Posterior cingulate gyrus (tissue), 11 donors: Measurements from ENCODE around the gene FAM72B.
"Not testable (repeated sequence)": the region's sequence is repeated elsewhere in the genome, so short reads cannot be mapped to it uniquely, and the experiment has no call there.

Experiments used
- DNase-seq, 10 donors: peaks; one replicate each; pipeline versions ENCODE4 v3.0.0 to v3.0.0-alpha.2; 2020 to 2021; ENCODE audit warnings: mixed read lengths in 3 of 10
- intact Hi-C: fragments of 100-400 bp; cut with DNase I; formaldehyde crosslinking; loops from one replicate; pipeline ENCODE4 v1.15.1; 2023

FAM72B gene

GRCh38 chr1:121156958-121157603 is 27.1 kb downstream of the FAM72B start:
- intact Hi-C loops: not testable (repeated sequence)

GRCh38 chr1:121155671-121156358 is 28.3 kb downstream of the FAM72B start:
- DNase-seq, intact Hi-C loops: not testable (repeated sequence)

More at GRCh38 chr1:121156958-121157603, 27.1 kb downstream of the FAM72B start:
- not testable (repeated sequence) for DNase-seq

- DNase-seq, intact Hi-C loops: not testable (repeated sequence)
Observed at GRCh38 chr1:121154811-121155210, 29.3 kb downstream of the FAM72B start.

GRCh38 chr1:121152788-121153187 is 31.4 kb downstream of the FAM72B start:
- intact Hi-C loops, DNase-seq: not testable (repeated sequence)

- intact Hi-C loops, DNase-seq: not testable (repeated sequence)
Observed at GRCh38 chr1:121151294-121151693, 32.8 kb downstream of the FAM72B start.

- DNase-seq, intact Hi-C loops: not testable (repeated sequence)
Observed at GRCh38 chr1:121148489-121149190, 35.5 kb downstream of the FAM72B start.

- intact Hi-C loops, DNase-seq: not testable (repeated sequence)
Observed at GRCh38 chr1:121140393-121140792, 43.7 kb downstream of the FAM72B start.

GRCh38 chr1:121131494-121131893 is 52.6 kb downstream of the FAM72B start:
- DNase-seq, intact Hi-C loops: not testable (repeated sequence)

- DNase-seq, intact Hi-C loops: not testable (repeated sequence)
Observed at GRCh38 chr1:121118480-121118824, 65.7 kb downstream of the FAM72B start.
